IMR-90 (cell line): ENCODE measurements around the gene RPS6KA5. TPM values are rescaled to one million over a fixed set of nuclear protein-coding genes. Genes with fewer than 3 reads are reported as not detected.

Experiments
- ATAC-seq: fragments of 200-7000 bp; cut with Tn5 transposase; 2 replicates; pipeline ENCODE4 v1.9.1; 2020; ENCODE audit warnings: low read depth, mild to moderate bottlenecking, moderate library complexity
- BruUV-seq: library from RNA; stranded (reverse); fragments of 400-500 nt; replicated peaks from 2 replicates; lab custom pipeline; 2021; lab: Mats Ljungman, UMichigan
- CTCF ChIA-PET: fragments of 300-600 bp; formaldehyde crosslinking; extraction: SDS; loops from one replicate; lab custom pipeline; 2021; ENCODE audit warnings: antibody characterized with exemption; lab: Yijun Ruan, JAX
- POLR2A ChIA-PET: fragments of 300-600 bp; sonication (Branson Sonifier 250); formaldehyde crosslinking; loops from one replicate; lab custom pipeline; 2022; ENCODE audit warnings: antibody characterized with exemption; ENCODE audit not compliant: unreplicated experiment; lab: Charles Lee
- DNase-seq: peaks from one replicate; pipeline ENCODE4 v3.0.0; 2013
- H2AFZ ChIP-seq: replicated peaks from 2 replicates; pipeline ENCODE3; 2013; ENCODE audit warnings: low read length, mild to moderate bottlenecking; ENCODE audit not compliant: poor library complexity
- H2AK5ac ChIP-seq: 2 replicates; pipeline ENCODE4 v1.6.1; 2013; ENCODE audit warnings: low read depth, low read length, inconsistent platforms
- H2AK9ac ChIP-seq: replicated peaks from 2 replicates; pipeline ENCODE3; 2013; ENCODE audit warnings: mild to moderate bottlenecking, low read depth, low read length, moderate library complexity; ENCODE audit not compliant: poor library complexity
- H2BK120ac ChIP-seq: 2 replicates; pipeline ENCODE4 v1.6.1; 2013; ENCODE audit warnings: low read depth, low read length, inconsistent platforms
- H2BK15ac ChIP-seq: 3 replicates; pipeline ENCODE4 v1.6.1; 2013; ENCODE audit warnings: low read depth, low read length, inconsistent platforms
- H2BK20ac ChIP-seq: 2 replicates; pipeline ENCODE4 v1.6.1; 2013; ENCODE audit warnings: low read depth, mild to moderate bottlenecking, inconsistent platforms, low read length, moderate library complexity
- H2BK5ac ChIP-seq: 2 replicates; pipeline ENCODE4 v1.6.1; 2013; ENCODE audit warnings: mild to moderate bottlenecking, low read depth, low read length, inconsistent platforms; ENCODE audit not compliant: poor library complexity, severe bottlenecking
- H3K14ac ChIP-seq: replicated peaks from 2 replicates; pipeline ENCODE4 v1.6.1; 2013; ENCODE audit warnings: low read depth, low read length, inconsistent platforms
- H3K18ac ChIP-seq: 2 replicates; pipeline ENCODE4 v1.6.1; 2013; ENCODE audit warnings: low read depth, low read length, control low read depth
- H3K23ac ChIP-seq: 2 replicates; pipeline ENCODE4 v1.6.1; 2013; ENCODE audit warnings: low read depth, low read length, inconsistent platforms
- H3K27ac ChIP-seq: 2 replicates; pipeline ENCODE4 v1.5.1; 2013; ENCODE audit warnings: mild to moderate bottlenecking, control low read depth, low read length; ENCODE audit not compliant: insufficient read depth
- H3K27me3 ChIP-seq: 2 replicates; pipeline ENCODE4 v1.6.1; 2013; ENCODE audit warnings: low read length; ENCODE audit not compliant: control insufficient read depth, insufficient read depth
- H3K36me3 ChIP-seq: 2 replicates; pipeline ENCODE4 v1.6.1; 2013; ENCODE audit warnings: low read length, mixed read lengths; ENCODE audit not compliant: control insufficient read depth, insufficient read depth
- H3K4ac ChIP-seq: 2 replicates; pipeline ENCODE4 v1.6.1; 2013; ENCODE audit warnings: low read depth, low read length, inconsistent platforms
- H3K4me1 ChIP-seq: 2 replicates; pipeline ENCODE4 v1.6.1; 2013; ENCODE audit warnings: low read length, mixed read lengths; ENCODE audit not compliant: control insufficient read depth, insufficient read depth
- H3K4me2 ChIP-seq: 2 replicates; pipeline ENCODE4 v1.6.1; 2013; ENCODE audit warnings: low read depth, mild to moderate bottlenecking, control low read depth, low read length, moderate library complexity
- H3K4me3 ChIP-seq: 2 replicates; pipeline ENCODE4 v1.5.1; 2013; ENCODE audit warnings: low read depth, mild to moderate bottlenecking, control low read depth, low read length, moderate library complexity; ENCODE audit not compliant: insufficient read depth
- H3K56ac ChIP-seq: 2 replicates; pipeline ENCODE4 v1.6.1; 2013; ENCODE audit warnings: low read length, inconsistent platforms; ENCODE audit not compliant: insufficient read depth; ENCODE audit errors: extremely low read depth
- H3K79me1 ChIP-seq, 2 experiments: 2 replicates each; pipeline ENCODE4 v1.6.1; 2013; ENCODE audit warnings: low read length in 2 of 2, inconsistent platforms in 1 of 2, low read depth in 1 of 2
- H3K9ac ChIP-seq: 2 replicates; pipeline ENCODE4 v1.6.1; 2013; ENCODE audit warnings: low read depth, low read length, control low read depth
- H3K9me1 ChIP-seq: 2 replicates; pipeline ENCODE4 v1.6.1; 2013; ENCODE audit warnings: low read length, inconsistent platforms; ENCODE audit not compliant: insufficient read depth
- H3K9me3 ChIP-seq: 2 replicates; pipeline ENCODE4 v1.6.1; 2013; ENCODE audit warnings: low read length; ENCODE audit not compliant: control insufficient read depth, insufficient read depth
- H4K20me1 ChIP-seq: 2 replicates; pipeline ENCODE4 v1.6.1; 2013; ENCODE audit warnings: low read length, inconsistent platforms; ENCODE audit not compliant: insufficient read depth
- H4K5ac ChIP-seq: 2 replicates; pipeline ENCODE4 v1.6.1; 2013; ENCODE audit warnings: mild to moderate bottlenecking, low read depth, low read length, control low read depth
- H4K8ac ChIP-seq, 2 experiments: 2 replicates each; pipeline ENCODE4 v1.6.1; 2013; ENCODE audit warnings: low read depth in 2 of 2, low read length in 2 of 2, control low read depth in 1 of 2, inconsistent platforms in 1 of 2
- H4K91ac ChIP-seq: 2 replicates; pipeline ENCODE4 v1.6.1; 2013; ENCODE audit warnings: low read depth, low read length, inconsistent platforms; ENCODE audit not compliant: insufficient read depth
- BHLHE40 ChIP-seq: fragments of 150-350 bp; IDR thresholded peaks from 2 replicates; pipeline ENCODE4 v1.6.1; 2016; ENCODE audit warnings: mild to moderate bottlenecking, low read depth, low read length
- CEBPB ChIP-seq: IDR thresholded peaks from 2 replicates; pipeline ENCODE4 v1.6.1; 2012; ENCODE audit warnings: low read depth, low read length, improper control_type of control experiment
- CHD1 ChIP-seq: IDR thresholded peaks from 2 replicates; pipeline ENCODE4 v1.6.1; 2012; ENCODE audit warnings: low read depth, low read length, improper control_type of control experiment
- CTCF ChIP-seq: conservative IDR thresholded peaks from 2 replicates; pipeline ENCODE4 v1.5.1; 2012; ENCODE audit warnings: mild to moderate bottlenecking, low read depth, low read length, improper control_type of control experiment
- FOS ChIP-seq: fragments of 150-350 bp; IDR thresholded peaks from 2 replicates; pipeline ENCODE4 v1.6.1; 2016; ENCODE audit warnings: low read depth, low read length
- MAFK ChIP-seq: IDR thresholded peaks from 2 replicates; pipeline ENCODE4 v1.6.1; 2012; ENCODE audit warnings: low read depth, low read length, improper control_type of control experiment
- MAZ ChIP-seq: IDR thresholded peaks from 2 replicates; pipeline ENCODE4 v1.6.1; 2012; ENCODE audit warnings: low read depth, mild to moderate bottlenecking, low read length, improper control_type of control experiment, moderate library complexity, borderline replicate concordance
- MXI1 ChIP-seq: IDR thresholded peaks from 2 replicates; pipeline ENCODE4 v1.6.1; 2012; ENCODE audit warnings: low read depth, mild to moderate bottlenecking, low read length, moderate library complexity, borderline replicate concordance
- NFE2L2 ChIP-seq: fragments of 150-350 bp; IDR thresholded peaks from 2 replicates; pipeline ENCODE4 v1.6.1; 2016; ENCODE audit warnings: low read depth, mild to moderate bottlenecking, low read length
- POLR2A ChIP-seq: IDR thresholded peaks from 2 replicates; pipeline ENCODE4 v1.6.1; 2012; ENCODE audit warnings: mild to moderate bottlenecking, low read depth, low read length
- RAD21 ChIP-seq: IDR thresholded peaks from 2 replicates; pipeline ENCODE4 v1.6.1; 2012; ENCODE audit warnings: low read length, improper control_type of control experiment
- RCOR1 ChIP-seq: IDR thresholded peaks from 2 replicates; pipeline ENCODE4 v1.6.1; 2012; ENCODE audit warnings: mild to moderate bottlenecking, low read length, improper control_type of control experiment; ENCODE audit not compliant: insufficient replicate concordance
- RFX5 ChIP-seq: IDR thresholded peaks from 2 replicates; pipeline ENCODE4 v1.8.0; 2012; ENCODE audit warnings: low read depth, mild to moderate bottlenecking, low read length, moderate library complexity
- SMC3 ChIP-seq: fragments of 150-350 bp; IDR thresholded peaks from 2 replicates; pipeline ENCODE4 v1.6.1; 2016; ENCODE audit warnings: low read depth, mild to moderate bottlenecking, antibody characterized with exemption, low read length, moderate library complexity
- USF2 ChIP-seq: fragments of 150-350 bp; IDR thresholded peaks from 2 replicates; pipeline ENCODE4 v1.6.1; 2017; ENCODE audit warnings: mild to moderate bottlenecking, antibody characterized with exemption, low read length, low read depth
- WGBS, 2 experiments: methylation state at CpG; one replicate each; pipeline versions ENCODE4 v1.1.5 to v1.1.7; 2013; ENCODE audit warnings: missing lambda C conversion rate in 2 of 2; ENCODE audit not compliant: insufficient read length in 1 of 2; ENCODE audit errors: extremely low coverage in 2 of 2; 5-methylcytosine and 5-hydroxymethylcytosine counted together
- dilution Hi-C: fragments of 300-500 bp; cut with HindIII; formaldehyde crosslinking; loops from one replicate; pipeline ENCODE4 v1.14.3; 2018; ENCODE audit warnings: low sequenced_read_pairs; ENCODE audit not compliant: unreplicated experiment
- in situ Hi-C: fragments of 300-500 bp; cut with MboI; formaldehyde crosslinking; loops from 3 replicates; pipeline ENCODE4 v1.14.3; 2019; ENCODE audit warnings: low sequenced_read_pairs, inconsistent platforms, mixed read lengths
- intact Hi-C: fragments of 100-400 bp; cut with micrococcal nuclease; formaldehyde crosslinking; loops from 2 replicates; pipeline ENCODE4 v1.10.0; 2022
- polyA plus RNA-seq, 3 experiments: library from polyadenylated mRNA; depleted of rRNA; stranded (reverse); fragments of >200 nt; gene quantifications; 2 replicates each; pipeline ENCODE4 v1.2.3, GENCODE V29; 2012; ENCODE audit warnings: low replicate concordance in 1 of 3
- total RNA-seq: library from RNA; depleted of rRNA; stranded (reverse); fragments of >200 nt; gene quantifications from 2 replicates; pipeline ENCODE4 v1.2.3, GENCODE V29; 2012

Gene RPS6KA5
- total and polyA plus RNA-seq, 2 of the 4 experiments (the other 2 are of a cell fraction), result 0.36 TPM

GRCh38 chr14:91108941-91109611, 48.6 kb upstream of the RPS6KA5 start:
- peak overlapping the region; percentile 26 for H2AK9ac ChIP-seq
- no peak overlapping the region for H2BK15ac ChIP-seq
- BruUV-seq, result no TSS peak
- H3K36me3 ChIP-seq, result no peaks in the 10 kb centered on the region
- H3K9ac ChIP-seq, result no peak overlapping the region
- H2AFZ ChIP-seq, result no peak overlapping the region
- H3K4me3 ChIP-seq, result no peak overlapping the region
- no peak overlapping the region for H3K4ac ChIP-seq
- H2AK5ac ChIP-seq, result no peak overlapping the region
- ATAC-seq, result no peak
- no peak overlapping the region for H4K8ac ChIP-seq
- H3K18ac ChIP-seq, result peak overlapping the region; percentile 80; the same call in 1 of the 2 replicates
- H2BK20ac ChIP-seq, result no peak overlapping the region
- H3K9me3 ChIP-seq, result no peaks in the 10 kb centered on the region
- no peak overlapping the region for H3K23ac ChIP-seq
- DNase-seq, result no peak
- peak overlapping the region; percentile 51; the same call in 1 of the 2 replicates for H3K27ac ChIP-seq
- dilution Hi-C loops, result no loop called here
- no peak overlapping the region; the same call in 1 of the 2 replicates for H3K4me2 ChIP-seq
- H4K20me1 ChIP-seq, result no peaks in the 10 kb centered on the region
- H4K5ac ChIP-seq, result peak overlapping the region; percentile 60; the same call in 1 of the 2 replicates
- H4K91ac ChIP-seq, result no peak overlapping the region
- H3K56ac ChIP-seq, result no peak overlapping the region
- peaks cover 14% of the 10 kb centered on the region; the same call in 1 of the 2 replicates for H3K4me1 ChIP-seq
- in situ Hi-C loops, result no loop called here
- peaks cover 0 to 2% of the 10 kb centered on the region in 2 experiments; a peak in 1 of 4 replicates for H3K79me1 ChIP-seq
- POLR2A ChIA-PET, result no interaction called here
- no peak overlapping the region for H2BK5ac ChIP-seq
- CTCF ChIA-PET, result no interaction called here
- WGBS, 2 experiments, result no CpG with 5 or more reads among the region's 7 CpGs
- no peak overlapping the region for H2BK120ac ChIP-seq
- no peaks in the 10 kb centered on the region; the same call in 1 of the 2 replicates for H3K9me1 ChIP-seq
- no peaks in the 10 kb centered on the region; the same call in 1 of the 2 replicates for H3K27me3 ChIP-seq
- intact Hi-C loops, result no loop called here
- no peak overlapping the region for H3K14ac ChIP-seq
- no peak for TF ChIP-seq USF2
- no peak for TF ChIP-seq NFE2L2
- no peak for TF ChIP-seq MAFK
- TF ChIP-seq RCOR1, result no peak
- no peak for TF ChIP-seq BHLHE40
- TF ChIP-seq POLR2A, result no peak
- TF ChIP-seq MXI1, result no peak
- TF ChIP-seq CEBPB, result no peak
- no peak for TF ChIP-seq CTCF
- no peak for TF ChIP-seq SMC3
- TF ChIP-seq FOS, result no peak
- TF ChIP-seq RFX5, result no peak
- no peak for TF ChIP-seq RAD21
- TF ChIP-seq CHD1, result no peak
- TF ChIP-seq MAZ, result no peak
